Thyroid gland (tissue), 4 donors: ENCODE results near the gene THAP7. TPM values are rescaled to one million over a fixed set of nuclear protein-coding genes. Genes with fewer than 3 reads are reported as not detected.

Source experiments
- DNase-seq, 2 donors: peaks; one replicate each; pipeline ENCODE4 v3.0.0-alpha.2; 2019
- H3K27ac ChIP-seq, 3 donors: fragments of 200-600 bp; sonication (generic); 1 replicate in 2 of 3; 2 replicates in 1 of 3; pipeline ENCODE4 v1.5.1; 2016 to 2019; ENCODE audit warnings: mild to moderate bottlenecking in 1 of 3, moderate library complexity in 1 of 3
- H3K27me3 ChIP-seq: fragments of 200-600 bp; sonication (generic); one replicate; pipeline ENCODE4 v1.5.1; 2019
- H3K36me3 ChIP-seq, 2 donors: fragments of 200-600 bp; sonication (generic); one replicate each; pipeline ENCODE4 v1.5.1; 2016 to 2019
- H3K4me1 ChIP-seq, 2 donors: fragments of 200-600 bp; sonication (generic); one replicate each; pipeline ENCODE4 v1.5.1; 2017 to 2019
- H3K4me3 ChIP-seq, 3 donors: fragments of 200-600 bp; sonication (generic); replicated peaks in 1 of 3; 1 replicate in 2 of 3; 2 replicates in 1 of 3; pipeline ENCODE4 v1.5.1; 2016; ENCODE audit warnings: mild to moderate bottlenecking in 1 of 3
- H3K9me3 ChIP-seq: fragments of 200-600 bp; sonication (generic); one replicate; pipeline ENCODE4 v1.5.1; 2017
- POLR2A ChIP-seq, 2 donors: fragments of 450-650 bp; IDR thresholded peaks; one replicate each; pipeline ENCODE4 v1.6.1; 2017; ENCODE audit warnings: antibody characterized with exemption in 2 of 2, mild to moderate bottlenecking in 2 of 2, moderate library complexity in 1 of 2
- WGBS, 2 donors: methylation state at CpG; one replicate each; pipeline ENCODE4 v1.1.5; 2017; 5-methylcytosine and 5-hydroxymethylcytosine counted together
- intact Hi-C: fragments of 100-400 bp; cut with DNase I; formaldehyde crosslinking; loops from one replicate; pipeline ENCODE4 v1.15.1; 2023
- total RNA-seq, 4 donors: library from RNA; depleted of rRNA; stranded (reverse); fragments of >200 nt; gene quantifications; one replicate each; pipeline ENCODE4 v1.2.3, GENCODE V29; 2016
- TF ChIP-seq, protein P1 (sequence below), 6 experiments: fragments of 200-600 bp in 3 of 6; fragments of 450-650 bp in 3 of 6; sonication (generic) in 3 of 6; IDR thresholded peaks; one replicate each; pipeline ENCODE4 v1.5.1; 2016 to 2019; ENCODE audit warnings: antibody characterized with exemption in 6 of 6, mild to moderate bottlenecking in 2 of 6, inconsistent platforms in 1 of 6, moderate library complexity in 1 of 6

The THAP7 gene
- total RNA-seq, 4 donors from 2014 or later = 51.0 to 75.0 (median 58.9) TPM

DNA sequence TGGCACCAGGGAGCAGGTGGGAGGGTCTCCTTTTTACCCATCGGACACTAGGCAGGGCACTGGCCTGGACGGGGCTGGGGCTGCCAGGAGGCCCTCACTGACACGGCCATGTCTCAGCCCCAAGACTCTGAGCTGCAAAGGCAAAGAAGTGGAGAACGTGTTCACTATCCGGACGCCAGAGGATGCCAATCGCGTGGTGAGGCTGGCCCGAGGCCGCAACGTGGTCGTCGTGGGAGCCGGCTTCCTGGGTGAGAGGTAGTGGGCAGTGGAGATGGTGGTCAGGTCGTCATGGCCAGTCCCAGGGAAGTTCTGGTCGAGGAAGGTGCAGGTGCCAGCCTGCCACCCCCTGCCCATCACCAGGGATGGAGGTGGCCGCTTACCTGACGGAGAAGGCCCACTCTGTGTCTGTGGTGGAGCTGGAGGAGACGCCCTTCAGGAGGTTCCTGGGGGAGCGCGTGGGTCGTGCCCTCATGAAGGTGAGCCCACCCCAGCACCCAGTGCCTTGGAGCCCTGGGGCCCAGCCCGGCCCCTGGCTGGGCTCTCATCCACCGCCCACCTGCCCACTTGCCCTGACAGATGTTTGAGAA is 25.5 kb downstream of the THAP7 start:
- Histone ChIP-seq H3K27me3 (no peaks in the 10 kb centered on the region), H3K36me3 (no peaks in the 10 kb centered on the region), H3K4me1 (peaks cover 13 to 14% of the 10 kb centered on the region in 2 donors), H3K27ac (no peak overlapping the region), H3K9me3 (no peaks in the 10 kb centered on the region), H3K4me3 (no peak overlapping the region)
- no peak for DNase-seq
- intact Hi-C loops = no loop called here
- 81 to 85% methylated on average over 18 to 24 of the region's 24 CpGs for WGBS, 2 donors
- TF ChIP-seq POLR2A (IDR thresholded peaks at IDR 0.05) = no peak
- TF ChIP-seq, protein P1, sequence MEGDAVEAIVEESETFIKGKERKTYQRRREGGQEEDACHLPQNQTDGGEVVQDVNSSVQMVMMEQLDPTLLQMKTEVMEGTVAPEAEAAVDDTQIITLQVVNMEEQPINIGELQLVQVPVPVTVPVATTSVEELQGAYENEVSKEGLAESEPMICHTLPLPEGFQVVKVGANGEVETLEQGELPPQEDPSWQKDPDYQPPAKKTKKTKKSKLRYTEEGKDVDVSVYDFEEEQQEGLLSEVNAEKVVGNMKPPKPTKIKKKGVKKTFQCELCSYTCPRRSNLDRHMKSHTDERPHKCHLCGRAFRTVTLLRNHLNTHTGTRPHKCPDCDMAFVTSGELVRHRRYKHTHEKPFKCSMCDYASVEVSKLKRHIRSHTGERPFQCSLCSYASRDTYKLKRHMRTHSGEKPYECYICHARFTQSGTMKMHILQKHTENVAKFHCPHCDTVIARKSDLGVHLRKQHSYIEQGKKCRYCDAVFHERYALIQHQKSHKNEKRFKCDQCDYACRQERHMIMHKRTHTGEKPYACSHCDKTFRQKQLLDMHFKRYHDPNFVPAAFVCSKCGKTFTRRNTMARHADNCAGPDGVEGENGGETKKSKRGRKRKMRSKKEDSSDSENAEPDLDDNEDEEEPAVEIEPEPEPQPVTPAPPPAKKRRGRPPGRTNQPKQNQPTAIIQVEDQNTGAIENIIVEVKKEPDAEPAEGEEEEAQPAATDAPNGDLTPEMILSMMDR (IDR thresholded peaks at IDR 0.05) = no peak

DNA sequence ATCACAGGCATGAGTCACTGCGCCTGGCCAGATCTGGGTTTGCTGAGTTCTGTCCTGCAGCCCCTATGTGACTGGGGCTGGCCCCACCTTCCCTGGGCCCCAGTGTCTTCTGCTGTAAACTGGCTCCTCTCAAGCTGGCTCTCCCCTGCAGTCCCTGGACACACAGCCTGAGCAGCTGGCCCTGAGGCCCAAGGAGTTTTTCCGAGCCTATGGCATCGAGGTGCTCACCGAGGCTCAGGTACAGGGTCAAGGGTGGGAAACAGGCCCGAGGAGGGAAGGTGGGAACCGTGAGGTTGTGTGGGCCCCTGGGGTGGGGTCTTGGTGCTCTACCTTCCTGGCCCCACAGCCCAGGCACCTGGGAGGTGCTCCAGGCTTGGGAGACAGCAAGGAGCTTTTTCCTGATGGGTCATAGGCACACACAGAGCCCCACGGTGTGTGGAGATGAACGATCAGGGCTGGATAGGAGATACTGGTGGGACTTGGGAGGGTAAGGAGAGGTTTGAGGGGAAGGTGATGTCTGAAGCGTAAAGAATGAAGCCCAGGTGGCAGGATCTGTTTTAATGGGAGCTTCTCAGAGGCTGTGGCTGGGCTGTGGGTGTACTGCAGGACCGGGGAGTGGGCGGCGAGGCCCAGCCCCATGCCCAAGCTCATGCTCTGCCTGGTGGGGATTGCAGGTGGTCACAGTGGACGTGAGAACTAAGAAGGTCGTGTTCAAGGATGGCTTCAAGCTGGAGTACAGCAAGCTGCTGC is 26.2 kb downstream of the THAP7 start:
- peaks cover 8% of the 10 kb centered on the region in 2 donors for H3K4me1 ChIP-seq
- H3K4me3 ChIP-seq = no peak overlapping the region
- no peak overlapping the region for H3K27ac ChIP-seq
- H3K36me3 ChIP-seq = no peaks in the 10 kb centered on the region
- 81 to 88% methylated on average over 9 to 13 of the region's 14 CpGs for WGBS, 2 donors
- H3K27me3 ChIP-seq = no peaks in the 10 kb centered on the region
- DNase-seq = no peak
- intact Hi-C loops = no loop called here
- H3K9me3 ChIP-seq = no peaks in the 10 kb centered on the region
- TF ChIP-seq, protein P1 (IDR thresholded peaks at IDR 0.05) = no peak
- TF ChIP-seq POLR2A (IDR thresholded peaks at IDR 0.05) = no peak

DNA sequence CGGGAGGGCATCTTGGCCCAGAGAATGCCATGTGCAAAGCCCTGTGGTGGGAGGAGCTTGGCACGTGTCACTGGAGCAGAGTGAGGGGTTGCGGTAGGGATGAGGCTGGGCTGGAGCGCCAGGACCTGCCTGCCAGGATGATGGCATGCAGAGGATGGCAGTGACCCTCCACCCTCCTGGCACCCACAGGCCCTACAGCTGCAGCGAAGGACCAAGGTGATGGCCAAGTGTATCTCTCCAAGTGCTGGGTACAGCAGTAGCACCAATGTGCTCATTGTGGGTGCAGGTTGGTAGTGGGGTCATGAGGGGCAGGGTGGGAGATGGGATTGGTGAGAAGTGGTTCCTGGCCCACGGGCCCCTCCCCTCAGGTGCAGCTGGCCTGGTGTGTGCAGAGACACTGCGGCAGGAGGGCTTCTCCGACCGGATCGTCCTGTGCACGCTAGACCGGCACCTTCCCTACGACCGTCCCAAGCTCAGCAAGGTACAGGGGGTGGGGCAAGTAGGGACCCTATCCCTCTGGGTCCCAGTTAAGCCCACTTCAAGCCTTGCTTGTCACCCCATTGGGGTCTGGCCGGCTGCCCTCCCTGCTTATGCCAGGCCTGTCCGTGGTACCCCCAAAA is 27.5 kb downstream of the THAP7 start:
- Histone ChIP-seq H3K27me3 (no peaks in the 10 kb centered on the region), H3K27ac (no peak overlapping the region), H3K9me3 (no peaks in the 10 kb centered on the region), H3K36me3 (no peaks in the 10 kb centered on the region), H3K4me3 (no peak overlapping the region), H3K4me1 (peaks cover 0 to under 1% of the 10 kb centered on the region in 2 donors)
- intact Hi-C loops = no loop called here
- DNase-seq = no peak
- 64 to 65% methylated on average over 7 to 16 of the region's 16 CpGs for WGBS, 2 donors
- TF ChIP-seq POLR2A (IDR thresholded peaks at IDR 0.05) = no peak
- TF ChIP-seq, protein P1 (IDR thresholded peaks at IDR 0.05) = no peak

DNA sequence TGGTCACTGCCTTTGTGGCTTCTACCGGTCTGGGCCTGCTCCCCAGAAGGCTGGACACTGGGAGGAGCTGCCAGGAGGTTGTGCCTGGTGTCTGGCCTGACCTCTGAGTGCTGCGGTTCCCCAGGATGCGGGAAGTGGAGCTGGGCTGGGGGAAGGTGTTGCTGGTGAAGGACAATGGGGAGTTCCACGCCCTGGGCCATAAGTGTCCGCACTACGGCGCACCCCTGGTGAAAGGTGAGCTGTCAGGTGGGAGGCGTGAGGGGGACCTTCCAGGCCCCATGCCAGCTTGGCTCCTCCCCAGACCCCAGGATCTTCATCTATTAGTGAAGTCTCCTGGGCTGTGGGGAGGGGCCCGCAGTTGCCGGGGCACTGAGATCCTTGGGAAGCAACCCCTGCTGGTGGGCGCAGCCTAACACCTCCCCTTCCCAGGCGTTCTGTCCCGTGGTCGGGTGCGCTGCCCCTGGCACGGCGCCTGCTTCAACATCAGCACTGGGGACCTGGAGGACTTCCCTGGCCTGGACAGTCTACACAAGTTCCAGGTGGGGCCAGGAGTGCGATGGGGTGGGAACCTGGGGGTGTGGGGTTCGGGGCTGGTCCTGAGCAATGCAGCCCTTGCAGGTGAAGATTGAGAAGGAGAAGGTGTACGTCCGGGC is 28.2 kb downstream of the THAP7 start:
- Histone ChIP-seq H3K4me1 (no peaks in the 10 kb centered on the region), H3K36me3 (no peaks in the 10 kb centered on the region), H3K9me3 (no peaks in the 10 kb centered on the region), H3K27ac (no peak overlapping the region), H3K4me3 (no peak overlapping the region), H3K27me3 (no peaks in the 10 kb centered on the region)
- intact Hi-C loops = no loop called here
- DNase-seq = no peak
- TF ChIP-seq POLR2A (IDR thresholded peaks at IDR 0.05) = no peak
- TF ChIP-seq, protein P1 (IDR thresholded peaks at IDR 0.05) = no peak
- WGBS, 2 donors = 55 to 69% methylated on average over 11 to 12 of the region's 21 CpGs
